ENCODE data around the gene RNASET2.

The RNASET2 gene, protein sequence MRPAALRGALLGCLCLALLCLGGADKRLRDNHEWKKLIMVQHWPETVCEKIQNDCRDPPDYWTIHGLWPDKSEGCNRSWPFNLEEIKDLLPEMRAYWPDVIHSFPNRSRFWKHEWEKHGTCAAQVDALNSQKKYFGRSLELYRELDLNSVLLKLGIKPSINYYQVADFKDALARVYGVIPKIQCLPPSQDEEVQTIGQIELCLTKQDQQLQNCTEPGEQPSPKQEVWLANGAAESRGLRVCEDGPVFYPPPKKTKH

DNA sequence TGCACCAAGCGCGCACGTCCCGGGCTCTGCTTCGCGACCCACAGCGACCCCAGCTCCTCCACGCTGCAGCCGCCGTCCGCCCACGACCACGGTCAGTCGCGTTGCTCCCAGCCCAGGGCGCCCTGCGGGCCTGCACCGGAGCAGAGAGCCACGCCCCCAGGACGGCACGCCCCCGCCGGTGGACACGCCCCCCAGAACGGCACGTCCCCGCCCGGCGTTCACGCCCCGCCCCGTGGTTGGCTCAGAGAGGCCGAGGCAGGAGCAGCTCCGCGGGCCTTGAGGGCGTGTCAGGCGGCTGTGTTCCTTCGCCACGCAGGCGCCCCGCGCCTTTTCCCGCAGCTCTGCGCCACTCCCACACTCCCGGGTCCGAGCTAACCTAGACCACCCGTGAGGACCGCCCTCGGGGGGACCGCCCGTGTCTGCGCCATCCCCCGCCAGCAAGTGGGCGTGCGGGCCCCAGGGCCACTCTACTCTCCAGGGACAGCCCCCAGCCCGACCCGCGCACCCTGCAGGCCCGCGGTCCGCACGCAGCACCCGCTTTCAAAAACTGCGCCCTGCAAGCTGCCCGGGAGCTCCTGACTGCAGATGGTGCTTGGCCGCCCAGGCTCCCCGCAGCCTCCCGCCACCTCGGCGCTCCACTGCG lies at the start of gene RNASET2:
Gene RNASET2, minus strand, starts transcription at position 107 of the 643 bp plus-strand sequence. CDS start 368 bp downstream, outside the sequence.
- no peak for FAIRE-seq

DNA sequence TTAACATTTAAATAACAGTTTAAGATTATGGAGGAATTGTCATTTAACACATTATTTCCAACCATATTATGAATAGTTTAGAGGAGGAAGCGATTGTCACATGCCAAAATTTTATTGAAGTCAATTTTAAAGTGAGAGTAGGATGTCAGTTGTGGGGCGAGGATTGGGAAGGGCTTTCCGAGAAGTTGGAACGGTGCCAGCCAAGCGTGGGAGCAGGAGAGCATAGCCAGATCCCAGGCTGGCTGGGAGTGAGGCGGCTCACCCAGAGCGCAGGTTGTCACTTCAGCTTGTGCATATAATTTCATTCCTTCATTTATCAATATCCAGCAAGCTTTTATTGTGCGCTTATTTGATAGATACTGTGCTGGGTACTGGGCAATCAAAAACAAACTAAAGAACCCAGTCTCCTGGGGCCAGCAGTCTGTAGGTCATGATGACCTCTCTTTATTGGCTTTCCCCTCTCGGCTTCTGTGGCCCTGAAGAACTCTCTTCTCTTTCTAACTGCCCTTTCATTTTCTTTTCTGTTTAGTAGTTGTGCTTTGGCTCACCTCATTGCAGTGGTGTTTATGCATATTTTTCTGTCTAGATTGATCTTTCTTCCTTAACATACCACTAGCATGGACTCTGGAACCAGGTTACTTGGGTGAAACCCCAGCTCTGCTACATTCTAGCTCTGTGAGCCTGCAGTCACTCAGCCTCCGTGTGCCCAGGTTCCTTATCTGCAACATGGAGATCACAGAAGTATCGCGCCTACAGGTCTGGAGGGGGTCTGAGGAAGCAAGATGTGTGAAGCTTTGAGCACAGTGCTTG lies 49.2 kb upstream of the RNASET2 start:
- FAIRE-seq: no peak

DNA sequence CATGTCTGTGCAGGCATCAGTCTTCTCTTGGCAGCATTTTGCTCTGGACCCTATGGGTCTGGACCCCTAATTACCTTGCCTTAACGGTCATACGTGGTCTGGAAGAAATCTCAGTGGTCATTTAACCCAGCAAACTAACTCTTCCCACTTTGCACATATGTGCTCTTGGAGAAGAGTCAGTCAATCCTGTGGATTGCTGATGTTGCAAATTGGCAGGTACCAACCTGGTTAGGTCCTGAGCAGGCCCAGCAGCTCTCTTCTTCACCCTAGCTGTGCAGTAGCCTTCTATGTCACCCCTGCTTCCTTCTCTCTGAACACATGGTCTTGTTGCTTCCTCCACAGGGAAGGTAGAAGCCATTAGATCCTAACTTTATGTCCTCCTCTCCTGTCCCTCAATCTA lies 44.4 kb upstream of the RNASET2 start:
- no peak for FAIRE-seq

DNA sequence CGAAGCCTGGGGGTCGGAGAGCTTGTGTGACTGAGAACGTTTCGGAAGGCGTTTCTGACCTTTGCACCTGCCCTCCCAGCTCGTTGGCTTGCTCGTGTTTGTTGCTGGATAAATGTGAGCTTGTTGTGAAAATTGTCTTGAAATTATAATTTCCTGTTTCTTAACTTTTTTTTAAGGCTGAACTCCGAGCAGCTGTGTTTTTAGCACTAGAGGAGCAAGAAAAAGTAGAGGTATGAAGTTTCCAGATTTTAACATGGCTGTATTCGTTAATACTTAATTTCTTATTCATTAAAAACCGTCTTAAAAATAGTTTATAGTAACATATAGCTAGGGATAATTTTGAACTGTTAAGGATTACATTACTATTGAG lies 43.5 kb upstream of the RNASET2 start:
- FAIRE-seq: no peak

DNA sequence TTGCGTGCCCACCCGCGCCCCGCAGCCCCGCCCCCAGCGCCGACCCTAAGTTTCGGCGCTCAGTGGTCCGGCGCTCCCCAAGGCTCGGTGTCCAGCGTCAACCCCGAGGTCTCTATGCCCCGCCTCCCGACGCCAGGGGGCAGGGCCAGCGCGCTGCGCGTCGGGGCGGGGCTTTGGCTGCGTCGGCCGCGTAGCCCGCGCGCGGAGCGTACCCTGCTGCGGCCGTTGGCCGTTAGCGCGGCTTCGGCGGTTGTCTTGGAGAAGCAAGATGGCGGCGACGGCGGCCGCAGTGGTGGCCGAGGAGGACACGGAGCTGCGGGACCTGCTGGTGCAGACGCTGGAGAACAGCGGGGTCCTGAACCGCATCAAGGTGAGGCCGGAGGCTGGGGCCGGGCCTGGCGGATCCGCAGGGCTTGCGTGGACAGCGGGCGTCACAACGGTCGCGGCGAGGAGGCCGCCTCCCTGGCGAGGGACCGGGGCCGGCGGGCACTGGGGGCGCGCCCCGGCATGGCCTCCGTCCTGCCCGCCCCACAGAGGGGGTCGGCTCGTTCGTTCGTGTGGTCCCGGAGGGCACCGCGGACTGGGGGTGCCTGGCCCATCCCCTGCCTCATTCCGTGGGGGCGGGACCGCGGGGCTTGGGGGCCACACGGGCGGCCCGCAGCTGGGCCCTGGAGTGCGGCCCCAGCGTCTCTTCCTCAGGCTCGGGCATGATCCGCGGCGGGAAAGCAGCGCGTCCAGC lies 43.0 kb upstream of the RNASET2 start, which contains the start of gene CEP43:
Gene CEP43, plus strand, starts transcription at position 253 of the 739 bp plus-strand sequence. Its CDS starts 16 bp downstream, at position 269.
- no peak for FAIRE-seq

DNA sequence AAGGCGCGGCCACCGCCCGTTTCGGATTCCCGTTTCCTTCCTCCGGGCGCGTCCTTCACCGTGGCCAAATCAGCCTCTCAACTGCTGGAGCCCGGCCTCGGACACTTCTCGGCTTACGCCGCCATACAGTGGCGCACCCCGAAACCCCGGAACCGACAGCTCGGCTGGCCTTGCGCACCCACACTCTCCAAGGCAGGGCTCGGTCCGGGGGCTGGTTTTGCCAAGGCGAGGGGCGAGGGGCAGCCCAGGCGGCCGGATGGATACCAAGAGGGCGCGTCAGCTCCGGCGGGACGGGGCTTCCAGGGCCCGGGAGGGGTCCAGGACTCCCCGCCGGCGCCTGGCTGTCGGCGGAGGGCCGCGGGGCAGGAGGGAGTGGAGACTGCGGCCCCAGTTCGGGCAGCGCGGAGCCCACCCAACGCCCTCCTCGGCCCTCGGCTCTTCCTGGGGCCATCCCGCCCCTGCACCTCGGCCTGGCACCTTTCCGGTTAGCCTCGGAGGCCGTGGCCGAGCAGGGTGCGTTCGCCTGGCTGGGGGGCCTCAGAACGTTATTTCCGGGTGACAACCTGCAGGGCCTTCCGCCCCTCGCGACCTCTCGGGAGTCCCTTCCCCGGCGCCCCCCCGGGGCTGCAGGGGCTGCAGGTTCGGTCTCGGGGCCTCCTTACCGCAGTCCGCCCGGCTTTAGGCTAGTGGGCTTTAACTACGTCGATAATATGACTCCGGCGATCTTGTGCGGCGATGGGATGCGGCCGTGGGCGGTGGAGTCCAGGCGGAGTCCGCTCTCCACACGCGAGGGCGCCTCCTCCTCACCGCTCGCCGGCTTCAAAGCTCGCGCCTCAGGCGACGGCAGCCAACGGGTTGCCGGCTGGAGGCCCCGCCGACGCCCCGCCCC lies 42.1 kb upstream of the RNASET2 start:
- FAIRE-seq: no peak

DNA sequence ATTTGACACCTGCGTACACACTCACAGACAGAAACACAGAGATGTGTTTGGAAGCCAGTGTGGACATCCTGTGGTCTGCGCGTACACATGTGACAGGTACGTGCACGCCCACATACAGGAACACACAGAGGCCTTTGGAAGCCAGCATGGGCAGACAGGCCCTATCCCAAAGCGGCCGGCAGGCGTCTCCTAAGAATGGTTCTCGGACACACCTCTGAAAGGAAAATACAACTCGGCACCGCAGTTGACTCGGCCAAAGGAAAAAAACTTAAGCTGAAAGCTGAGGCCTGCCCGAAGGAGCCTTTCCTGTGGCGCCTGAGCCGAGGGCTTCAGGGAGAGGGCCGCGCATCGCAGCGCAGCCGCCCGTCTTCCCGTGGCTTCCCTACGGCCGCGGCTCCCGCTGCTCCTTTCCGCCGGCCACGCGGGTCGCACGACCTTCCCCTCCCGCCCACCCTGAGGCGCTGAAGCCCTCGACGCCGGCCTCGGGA lies 41.5 kb upstream of the RNASET2 start:
- FAIRE-seq: peak; percentile 39

DNA sequence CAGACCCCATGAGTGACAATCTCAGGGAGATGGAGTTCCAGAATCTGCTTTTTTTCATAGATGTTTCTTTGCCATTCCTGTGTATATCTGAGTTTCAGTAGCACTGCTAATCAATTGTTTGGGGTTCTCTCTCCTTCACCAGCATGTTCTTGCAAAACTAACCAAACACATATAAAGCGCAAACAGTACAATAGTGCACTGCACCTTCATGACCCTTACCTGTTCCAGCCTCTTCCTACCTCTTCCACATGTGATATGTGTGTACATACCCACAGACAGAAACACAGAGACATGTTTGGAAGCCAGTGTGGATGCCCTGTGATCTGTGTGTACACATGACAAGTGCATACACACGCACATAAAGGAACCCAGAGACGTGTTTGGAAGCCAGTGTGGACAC lies 41.0 kb upstream of the RNASET2 start:
- no peak for FAIRE-seq

DNA sequence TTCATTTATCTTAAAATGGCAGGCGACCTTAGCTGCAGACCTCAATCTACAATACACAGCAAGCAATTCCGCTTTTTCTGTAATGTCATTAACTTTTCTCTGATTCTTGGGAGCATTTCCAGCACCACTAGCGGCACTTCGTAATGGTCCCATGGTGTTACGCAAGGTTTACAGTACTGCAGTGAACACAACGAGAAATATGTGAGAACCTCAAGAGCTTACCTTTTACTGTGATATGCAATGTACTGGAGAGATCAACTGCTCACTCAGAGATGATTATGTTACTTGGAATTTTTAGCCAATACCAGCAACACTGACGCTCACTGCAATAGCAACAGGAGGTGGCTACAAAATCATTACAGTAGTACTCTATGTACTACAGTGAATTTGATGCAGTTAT lies 40.1 kb upstream of the RNASET2 start:
- no peak for FAIRE-seq

DNA sequence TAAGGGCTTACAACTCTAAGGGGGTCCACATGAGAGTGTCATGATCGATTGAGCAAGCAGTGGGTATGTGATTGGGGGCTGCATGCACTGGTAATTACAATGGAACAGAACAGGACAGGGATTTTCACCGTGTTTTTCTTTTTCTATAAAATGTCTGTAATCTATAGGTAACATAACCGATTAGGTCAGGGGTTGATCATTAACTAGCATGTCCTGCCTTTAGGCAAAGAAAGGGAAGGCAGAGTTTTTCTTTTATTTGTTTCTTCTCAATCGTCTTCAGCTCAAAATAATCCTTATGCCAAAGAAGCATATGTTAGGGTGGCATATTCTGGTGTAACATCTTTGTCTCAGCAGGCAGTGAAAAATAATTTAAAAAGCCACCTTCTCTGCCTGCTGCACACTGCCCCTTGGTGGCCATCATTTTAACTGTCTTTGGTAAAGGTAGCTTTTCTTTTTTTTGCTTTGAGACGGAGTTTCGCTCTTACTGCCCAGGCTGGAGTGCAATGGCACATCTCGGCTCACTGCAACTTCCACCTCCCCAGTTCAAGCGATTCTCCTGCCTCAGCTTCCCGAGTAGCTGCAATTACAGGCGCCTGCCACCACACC lies 33.2 kb upstream of the RNASET2 start:
- peak; percentile 66 for FAIRE-seq

DNA sequence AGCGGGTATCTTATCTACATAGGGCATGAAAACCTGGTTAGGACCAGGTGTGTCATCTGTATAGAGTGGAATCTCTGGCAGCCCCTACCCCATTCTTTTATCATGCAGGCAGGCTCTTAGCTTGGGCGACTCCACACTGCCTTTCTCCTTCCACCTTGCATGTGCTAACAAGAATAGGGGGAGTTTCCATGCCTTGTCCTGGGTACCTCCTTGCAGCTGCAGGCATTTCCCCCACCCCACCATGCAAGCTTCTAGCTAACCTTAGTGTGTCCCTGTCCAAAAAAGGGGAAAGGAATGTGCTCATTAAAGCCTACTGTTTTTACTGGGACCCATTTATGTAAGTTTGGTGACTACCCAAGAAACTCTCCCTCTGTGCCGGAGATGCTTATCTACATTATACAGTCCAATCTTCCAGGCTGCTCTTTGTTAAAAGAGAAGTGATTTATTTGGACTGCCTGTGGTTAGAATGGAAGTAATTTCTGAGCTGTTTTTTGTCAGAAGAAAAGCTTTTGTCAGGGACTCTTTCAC lies 32.4 kb upstream of the RNASET2 start:
- no peak for FAIRE-seq

DNA sequence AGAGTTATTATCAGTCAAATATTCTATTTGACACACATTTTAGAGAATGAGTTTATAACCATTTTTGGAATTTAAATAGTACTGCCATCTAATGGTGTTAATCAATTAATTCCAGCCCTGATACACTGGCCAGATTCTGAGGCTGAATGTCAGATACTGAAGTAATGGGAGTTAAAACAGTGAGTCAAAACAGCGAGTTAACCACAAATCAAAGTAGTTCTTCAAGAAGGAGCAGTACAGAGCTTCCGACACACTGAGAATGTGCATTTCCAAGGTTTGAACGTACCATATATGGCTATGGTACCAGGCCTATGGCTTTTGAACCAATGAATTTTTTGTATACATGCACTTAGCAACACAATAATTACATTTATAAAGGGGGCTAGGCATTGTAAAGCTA lies 31.6 kb upstream of the RNASET2 start:
- no peak for FAIRE-seq

DNA sequence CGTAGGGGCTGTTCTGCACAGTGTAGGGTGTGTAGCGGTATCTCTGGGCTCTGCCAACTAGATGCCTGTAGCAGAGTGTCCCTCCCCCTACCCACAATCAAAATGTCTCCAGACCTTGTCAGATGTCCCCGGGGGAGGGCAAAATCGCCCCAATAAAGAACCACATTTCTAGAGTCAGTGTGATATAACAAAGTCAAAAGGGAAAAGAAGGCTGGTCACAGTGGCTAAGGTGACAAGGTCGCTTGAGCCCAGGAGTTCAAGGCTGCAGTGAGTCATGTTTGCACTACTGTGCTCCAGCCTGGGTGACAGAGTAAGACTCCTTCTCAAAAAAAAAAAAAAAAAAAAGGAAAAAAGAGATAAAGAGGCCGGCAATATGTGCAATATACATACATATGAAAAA lies 31.1 kb upstream of the RNASET2 start:
- FAIRE-seq: no peak

DNA sequence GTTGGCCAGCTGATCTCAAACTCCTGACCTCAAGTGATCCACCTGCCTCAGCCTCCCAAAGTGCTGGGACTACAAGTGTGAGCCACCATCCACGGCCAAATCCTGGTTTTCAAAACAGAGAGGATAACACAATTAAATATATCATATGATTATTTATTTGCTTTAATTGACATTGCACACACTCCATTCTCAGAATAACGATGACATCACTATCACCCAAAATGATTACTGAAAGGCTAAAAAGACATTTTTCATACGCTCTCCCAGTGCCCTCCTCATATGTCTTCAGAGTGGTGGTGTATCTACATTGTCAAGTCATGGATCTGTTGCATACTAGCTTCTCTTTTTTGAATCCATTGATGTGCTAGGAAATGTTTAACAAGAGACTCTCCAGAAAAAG lies 24.4 kb upstream of the RNASET2 start:
- no peak for FAIRE-seq

DNA sequence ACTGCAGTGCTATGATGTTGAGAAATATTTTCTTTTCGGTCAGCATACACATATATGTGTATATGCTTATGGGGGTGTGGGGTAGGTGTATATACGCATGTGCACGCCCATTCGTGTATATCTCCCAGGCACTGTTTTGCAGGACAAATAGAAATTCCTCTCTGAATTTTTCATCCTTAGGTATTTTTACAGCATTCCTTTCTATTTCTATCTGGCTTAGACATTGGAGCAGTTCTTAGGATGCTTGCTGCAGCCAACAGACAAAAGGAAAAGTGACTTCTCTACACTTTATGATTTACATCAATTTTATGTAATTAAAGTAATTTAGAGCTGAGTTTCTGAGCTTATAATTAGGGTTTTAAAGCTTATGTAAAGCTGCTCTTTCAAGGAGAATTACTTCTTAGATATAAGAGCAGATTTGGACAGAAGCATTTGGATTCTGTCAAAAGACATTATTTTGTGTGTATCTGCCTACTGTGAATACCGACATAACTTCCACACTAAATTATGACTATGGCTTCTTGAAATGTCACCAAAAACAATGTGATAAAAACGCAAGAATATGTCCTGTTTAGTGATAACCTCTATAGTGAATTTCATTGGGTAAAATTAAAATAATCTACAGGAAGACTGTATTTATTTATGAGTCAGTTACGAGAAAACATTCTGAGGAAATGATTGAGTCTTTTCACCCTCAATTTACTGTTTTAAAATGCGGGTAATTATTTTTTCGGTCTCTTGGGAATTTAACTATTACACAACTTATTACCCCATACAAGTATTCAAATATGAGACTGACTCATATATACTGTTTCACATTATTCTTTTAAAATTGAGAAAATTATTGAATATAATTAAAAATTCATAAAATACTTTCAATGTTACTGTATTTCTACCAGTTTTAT lies 21.5 kb upstream of the RNASET2 start:
- peak; percentile 79 for FAIRE-seq

DNA sequence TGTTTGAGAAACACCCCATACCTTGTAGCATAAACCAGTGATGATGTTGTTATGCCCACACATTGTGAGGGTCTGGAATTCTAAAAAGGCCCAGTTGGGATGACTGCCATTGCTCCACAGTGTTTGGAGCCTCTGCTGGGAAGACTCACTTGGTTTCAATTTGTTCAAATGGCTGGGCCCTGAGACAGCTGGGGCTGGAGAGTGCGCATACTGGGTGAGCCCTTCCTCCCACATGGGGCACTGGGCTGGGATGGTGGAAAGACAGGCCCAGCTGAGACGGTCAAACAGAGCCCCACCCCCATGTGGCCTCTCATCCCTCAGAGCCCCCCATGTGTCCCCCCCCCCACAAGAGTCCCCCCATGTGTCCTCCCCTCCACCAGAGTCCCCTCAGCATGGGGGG lies 20.3 kb upstream of the RNASET2 start:
- no peak for FAIRE-seq

DNA sequence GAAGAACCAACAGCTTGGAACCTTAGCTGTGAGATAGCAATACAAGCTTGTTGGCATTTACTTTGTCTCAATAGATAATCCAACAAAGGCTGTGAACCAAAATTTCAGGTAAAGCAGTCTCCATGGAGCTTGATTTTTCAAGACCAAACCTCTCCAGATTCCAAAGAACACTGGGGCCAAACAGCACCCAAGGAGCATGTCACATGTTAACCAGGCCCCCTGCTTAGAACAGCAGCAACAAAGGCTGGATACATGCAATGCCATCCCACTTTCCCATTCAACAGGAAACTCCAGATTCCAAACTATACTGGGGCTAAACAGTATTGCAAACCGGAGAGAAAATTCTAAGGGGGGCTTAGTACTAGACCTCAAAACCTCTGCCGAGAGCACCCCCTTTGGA lies 15.8 kb upstream of the RNASET2 start:
- no peak for FAIRE-seq

DNA sequence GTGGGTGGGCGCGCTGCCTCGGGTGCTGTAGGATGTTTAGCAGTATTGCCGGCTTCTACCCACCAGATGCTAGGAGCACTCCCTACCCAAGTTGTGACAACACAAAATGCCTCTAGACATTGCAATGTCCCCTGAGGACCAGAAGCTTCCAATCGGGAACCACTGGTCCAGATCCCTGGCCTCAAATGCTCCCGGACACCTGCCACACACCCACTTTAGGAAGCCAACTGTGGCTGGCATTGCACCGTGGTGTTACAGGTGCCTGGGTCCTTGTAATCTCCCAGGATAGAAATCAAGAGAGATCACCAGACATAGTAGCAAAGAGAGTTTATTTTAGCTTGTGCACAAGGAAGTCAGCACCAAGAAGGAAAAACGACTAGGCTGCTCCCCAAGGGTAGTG lies 14.9 kb upstream of the RNASET2 start:
- no peak for FAIRE-seq

DNA sequence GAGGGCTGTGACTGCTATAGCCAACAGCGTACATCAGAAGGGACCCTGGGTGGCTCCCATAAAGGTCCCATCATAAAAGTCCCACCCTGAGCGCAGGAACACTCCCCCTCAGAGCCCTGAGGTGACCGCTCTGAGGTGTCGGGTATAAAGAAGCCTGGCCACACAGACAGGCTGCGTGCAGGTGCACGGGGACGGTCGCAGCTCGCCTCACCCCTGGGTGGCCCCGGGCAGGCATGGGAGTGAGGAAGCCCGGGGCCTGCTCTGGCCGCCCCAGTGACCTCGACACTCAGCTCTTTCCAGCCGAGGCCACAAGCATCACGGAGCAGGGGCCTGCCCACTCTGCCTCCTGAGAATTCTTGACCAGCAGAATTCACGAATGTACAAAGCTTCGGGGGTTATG lies 14.4 kb upstream of the RNASET2 start:
- FAIRE-seq: no peak

DNA sequence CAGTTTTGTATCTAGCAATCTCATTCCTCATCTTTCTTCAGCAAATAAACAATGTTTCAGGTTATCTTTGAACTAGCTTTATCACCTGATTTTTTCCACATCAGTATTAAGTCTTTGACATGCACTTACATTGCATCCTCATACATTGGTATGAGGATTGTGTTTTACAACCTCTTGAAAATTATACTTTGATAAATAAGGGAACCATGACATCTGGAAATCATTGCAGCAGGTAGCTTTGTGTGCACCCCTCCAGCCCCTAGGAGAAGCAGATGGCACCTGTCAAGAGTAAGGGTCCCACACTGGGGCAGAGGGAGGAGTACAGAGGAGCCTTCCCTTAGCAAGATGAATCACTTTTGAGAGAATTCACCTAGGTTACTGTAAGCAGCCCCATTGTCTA lies 13.7 kb upstream of the RNASET2 start:
- no peak for FAIRE-seq

Data from G401.6 (cell line).